K562 (cell line): ENCODE measurements around the gene APOO. TPM values are rescaled to one million over a fixed set of nuclear protein-coding genes. Genes with fewer than 3 reads are reported as not detected.

Source experiments
- ATAC-seq: fragments of 200-7000 bp; cut with Tn5 transposase; 3 replicates; pipeline ENCODE4 v1.9.1; 2020; ENCODE audit warnings: moderate library complexity
- BruUV-seq: library from RNA; stranded (reverse); fragments of 400-500 nt; replicated peaks from 2 replicates; lab custom pipeline; 2021; lab: Mats Ljungman, UMichigan
- CTCF ChIA-PET: fragments of 300-600 bp; formaldehyde crosslinking; extraction: SDS; loops from one replicate; lab custom pipeline; 2021; ENCODE audit warnings: low intra/inter-chr PET ratio; lab: Yijun Ruan, JAX
- POLR2A ChIA-PET: fragments of 300-600, 350-650 bp; sonication (Branson Sonifier 250); formaldehyde crosslinking; extraction: SDS; loops from one replicate; lab custom pipeline; 2021; ENCODE audit warnings: antibody characterized with exemption, inconsistent platforms; lab: Yijun Ruan, JAX
- DNase-seq, 4 experiments: peaks; one replicate each; pipeline versions ENCODE4 v3.0.0 to v3.0.0-alpha.2; 2011 to 2018; ENCODE audit warnings: low spot score in 3 of 4, mixed read lengths in 3 of 4; ENCODE audit errors: extremely low read depth in 1 of 4
- FAIRE-seq: peaks from 2 replicates; lab custom pipeline; 2011; peaks lifted over from hg19 to GRCh38; lab: Jason Lieb, UNC
- H2AFZ ChIP-seq: 2 replicates; pipeline ENCODE4 v1.6.0; 2011; ENCODE audit warnings: low read depth, low read length, control low read depth, inconsistent platforms
- H3K27ac ChIP-seq: fragments of 200-600 bp; 3 replicates; pipeline ENCODE4 v1.8.0; 2011; ENCODE audit warnings: low read depth, mild to moderate bottlenecking, control low read depth, inconsistent platforms, low read length, moderate library complexity, mixed read lengths; ENCODE audit errors: extremely low read depth
- H3K27me3 ChIP-seq, 2 experiments: fragments of 300-600 bp in 1 of 2; 2 replicates in 1 of 2; 3 replicates in 1 of 2; pipeline versions ENCODE4 v1.6.0 to v1.8.0; 2011; ENCODE audit warnings: inconsistent platforms in 2 of 2, low read length in 2 of 2, mild to moderate bottlenecking in 1 of 2, mixed read lengths in 1 of 2, moderate library complexity in 1 of 2; ENCODE audit not compliant: control insufficient read depth in 2 of 2, insufficient read depth in 2 of 2
- H3K36me3 ChIP-seq: fragments of 300-600 bp; 3 replicates; pipeline ENCODE4 v1.8.0; 2011; ENCODE audit warnings: mild to moderate bottlenecking, low read length, inconsistent platforms; ENCODE audit not compliant: control insufficient read depth, insufficient read depth
- H3K4me1 ChIP-seq, 2 experiments: fragments of 200-600 bp in 1 of 2; replicated peaks in 1 of 2; 2 replicates in 1 of 2; 3 replicates in 1 of 2; pipeline versions ENCODE4 v1.5.1 to v1.8.0; 2011; ENCODE audit warnings: inconsistent platforms in 2 of 2, low read length in 2 of 2, mild to moderate bottlenecking in 1 of 2, mixed read lengths in 1 of 2, moderate library complexity in 1 of 2; ENCODE audit not compliant: control insufficient read depth in 2 of 2, insufficient read depth in 2 of 2
- H3K4me2 ChIP-seq: 2 replicates; pipeline ENCODE4 v1.6.1; 2011; ENCODE audit warnings: low read length, control low read depth, inconsistent platforms, mixed read lengths; ENCODE audit not compliant: insufficient read depth
- H3K4me3 ChIP-seq: fragments of 200-600 bp; sonication (generic), shearing (Covaris generic); 2 replicates; pipeline ENCODE4 v1.5.1; 2016; ENCODE audit warnings: control low read depth, inconsistent platforms
- H3K79me2 ChIP-seq: fragments of 200-600 bp; 3 replicates; pipeline ENCODE4 v1.8.0; 2011; ENCODE audit warnings: low read length, inconsistent platforms; ENCODE audit not compliant: control insufficient read depth, insufficient read depth
- H3K9ac ChIP-seq, 2 experiments: 2 replicates each; pipeline versions ENCODE4 v1.6.0 to v1.6.1; 2011; ENCODE audit warnings: low read depth in 2 of 2, low read length in 2 of 2, control low read depth in 1 of 2, inconsistent platforms in 1 of 2, mild to moderate bottlenecking in 1 of 2, mixed read lengths in 1 of 2; ENCODE audit not compliant: insufficient read depth in 1 of 2
- H3K9me1 ChIP-seq: one replicate; pipeline ENCODE4 v1.6.0; 2011; ENCODE audit warnings: inconsistent platforms, mild to moderate bottlenecking, low read length, moderate library complexity; ENCODE audit not compliant: control insufficient read depth, insufficient read depth
- H3K9me3 ChIP-seq: replicated peaks from 2 replicates; pipeline ENCODE4 v1.5.1; 2011; ENCODE audit warnings: low read depth, low read length, inconsistent platforms; ENCODE audit not compliant: control insufficient read depth, insufficient read depth
- H4K20me1 ChIP-seq: replicated peaks from 2 replicates; pipeline ENCODE4 v1.6.1; 2011; ENCODE audit warnings: low read length, inconsistent platforms, mixed read lengths; ENCODE audit not compliant: control insufficient read depth, insufficient read depth
- CBX8 ChIP-seq: fragments of 200-600 bp; sonication (generic); IDR thresholded peaks from 2 replicates; pipeline ENCODE4 v1.6.1; 2012; ENCODE audit warnings: borderline replicate concordance, mixed run types, low read depth, mild to moderate bottlenecking, moderate library complexity, mixed read lengths, low read length, control low read depth, inconsistent platforms; ENCODE audit not compliant: poor library complexity, severe bottlenecking; ENCODE audit errors: extremely low read depth
- HSF4 ChIP-seq: fragments of 250-450 bp; sonication (Bioruptor Pico); IDR thresholded peaks from 2 replicates; pipeline ENCODE4 v2.1.2; 2022; ENCODE audit warnings: mild to moderate bottlenecking, moderate library complexity, borderline replicate concordance
- KLF16 ChIP-seq: IDR thresholded peaks from 2 replicates; pipeline ENCODE4 v1.6.1; 2016; ENCODE audit warnings: antibody characterized with exemption
- MAX ChIP-seq: sonication (generic); formaldehyde crosslinking; IDR thresholded peaks from 2 replicates; pipeline ENCODE4 v1.9.0; 2022; ENCODE audit warnings: mild to moderate bottlenecking, missing genetic modification reagents
- NR2F6 ChIP-seq: fragments of 450-650 bp; formaldehyde crosslinking; IDR thresholded peaks from 2 replicates; pipeline ENCODE4 v1.4.0; 2020; ENCODE audit warnings: mild to moderate bottlenecking
- U2AF2 ChIP-seq: fragments of 200-400 bp; formaldehyde crosslinking; optimal IDR thresholded peaks from 2 replicates; pipeline ENCODE3; 2017; ENCODE audit warnings: low read depth, mild to moderate bottlenecking, low read length
- in situ Hi-C: fragments of 300-500 bp; cut with MboI; formaldehyde crosslinking; loops from 4 replicates; pipeline ENCODE4 v1.15.0; 2018; ENCODE audit warnings: inconsistent platforms, mixed read lengths
- intact Hi-C: fragments of 100-400 bp; cut with micrococcal nuclease; formaldehyde crosslinking; loops from 2 replicates; pipeline ENCODE4 v1.14.2; 2022
- polyA plus RNA-seq, 8 experiments: library from polyadenylated mRNA; depleted of rRNA in 4 of 8; stranded (reverse) in 5 of 8; unstranded in 3 of 8; fragments of >200 nt; fragmentation: Nextera tagmentation in 2 of 8; fragmentation: Illumina TruSeq in 1 of 8; extraction: Ambion mirVana in 2 of 8; extraction: Trizol in 1 of 8; gene quantifications; 2 replicates each; pipeline versions ENCODE4 v1.2.1 to v1.2.3, GENCODE V29; 2011 to 2014; ENCODE audit warnings: inconsistent platforms in 1 of 8, missing spikeins in 1 of 8
- total RNA-seq, 7 experiments: library from RNA; depleted of rRNA in 6 of 7; stranded (reverse); fragments of >200 nt in 6 of 7; fragmentation: Illumina TruSeq in 2 of 7; extraction: Trizol in 2 of 7; gene quantifications; 2 replicates each; pipeline versions ENCODE4 v1.2.1 to v1.2.3, GENCODE V29; 2011 to 2021; ENCODE audit warnings: low replicate concordance in 1 of 7
- TF ChIP-seq, protein P1 (sequence below): fragments of 250-450 bp; sonication (Bioruptor Pico); IDR thresholded peaks from 2 replicates; pipeline ENCODE4 v1.8.0; 2021; ENCODE audit warnings: moderate library complexity, mild to moderate bottlenecking, inconsistent platforms
- TF ChIP-seq, protein P2 (sequence below): sonication (generic); formaldehyde crosslinking; IDR thresholded peaks from 2 replicates; pipeline ENCODE4 v1.8.1; 2022; ENCODE audit warnings: missing genetic modification reagents
- TF ChIP-seq, protein P3 (sequence below): sonication (generic); formaldehyde crosslinking; IDR thresholded peaks from 2 replicates; pipeline ENCODE4 v1.8.0; 2022; ENCODE audit warnings: mild to moderate bottlenecking, missing genetic modification reagents

Gene APOO
- total and polyA plus RNA-seq, 9 of the 15 experiments (the other 6 are each of a cell fraction or from before 2014, with no cell fraction given): 37.3 to 76.4 (median 60.8) TPM

DNA sequence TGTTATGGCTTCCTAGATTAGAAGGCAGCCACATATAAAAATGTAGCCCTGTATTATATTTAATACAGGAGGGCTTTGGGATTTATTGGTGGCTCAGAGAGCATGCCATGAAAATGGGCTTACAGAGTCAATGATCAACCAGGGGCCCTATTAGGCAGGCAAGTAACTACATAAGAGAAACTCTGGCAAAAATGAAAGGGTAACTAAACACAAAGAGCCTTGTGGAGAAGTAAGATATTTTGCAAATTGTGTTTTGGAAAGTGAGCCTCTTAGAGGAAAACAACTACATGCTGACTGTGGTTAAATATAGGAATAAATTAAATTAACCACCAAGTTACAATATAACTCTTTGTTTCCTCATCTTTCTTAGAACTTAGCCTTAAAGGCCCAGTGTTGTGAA is 119.2 kb downstream of the APOO start:
- ChIA-PET POLR2A (interaction anchor here (1.2 kb wide), 1 partner anchor 78 kb away, joined by 3 read pairs; no protein-coding TSS in a partner anchor), CTCF (no interaction called here)
- H3K79me2 ChIP-seq: peaks cover 16% of the 10 kb centered on the region
- no peaks in the 10 kb centered on the region for H4K20me1 ChIP-seq
- TF ChIP-seq HSF4 (CRISPR knock-in tag) (no peak), CBX8 (no peak), MAX (CRISPR knock-in tag) (no peak), KLF16 (no peak), NR2F6 (no peak), U2AF2 (no peak)
- TF ChIP-seq, protein P1, sequence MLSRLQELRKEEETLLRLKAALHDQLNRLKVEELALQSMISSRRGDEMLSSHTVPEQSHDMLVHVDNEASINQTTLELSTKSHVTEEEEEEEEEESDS (CRISPR knock-in tag): no peak
- TF ChIP-seq, protein P2, sequence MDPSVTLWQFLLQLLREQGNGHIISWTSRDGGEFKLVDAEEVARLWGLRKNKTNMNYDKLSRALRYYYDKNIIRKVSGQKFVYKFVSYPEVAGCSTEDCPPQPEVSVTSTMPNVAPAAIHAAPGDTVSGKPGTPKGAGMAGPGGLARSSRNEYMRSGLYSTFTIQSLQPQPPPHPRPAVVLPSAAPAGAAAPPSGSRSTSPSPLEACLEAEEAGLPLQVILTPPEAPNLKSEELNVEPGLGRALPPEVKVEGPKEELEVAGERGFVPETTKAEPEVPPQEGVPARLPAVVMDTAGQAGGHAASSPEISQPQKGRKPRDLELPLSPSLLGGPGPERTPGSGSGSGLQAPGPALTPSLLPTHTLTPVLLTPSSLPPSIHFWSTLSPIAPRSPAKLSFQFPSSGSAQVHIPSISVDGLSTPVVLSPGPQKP (CRISPR knock-in tag): no peak
- TF ChIP-seq, protein P3, sequence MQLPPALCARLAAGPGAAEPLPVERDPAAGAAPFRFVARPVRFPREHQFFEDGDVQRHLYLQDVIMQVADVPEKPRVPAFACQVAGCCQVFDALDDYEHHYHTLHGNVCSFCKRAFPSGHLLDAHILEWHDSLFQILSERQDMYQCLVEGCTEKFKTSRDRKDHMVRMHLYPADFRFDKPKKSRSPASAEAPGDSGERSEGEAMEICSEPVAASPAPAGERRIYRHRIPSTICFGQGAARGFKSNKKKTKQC (CRISPR knock-in tag): no peak
- no peaks in the 10 kb centered on the region for H3K9me1 ChIP-seq
- H3K4me1 ChIP-seq: peaks cover 0 to 4% of the 10 kb centered on the region in 2 experiments; a peak in 2 of 5 replicates
- in situ Hi-C loops: no loop called here
- intact Hi-C loops: no loop called here
- no peak overlapping the region for H3K4me3 ChIP-seq
- no TSS peak for BruUV-seq
- DNase-seq: no peak
- no peak overlapping the region for H3K9ac ChIP-seq
- no peak for FAIRE-seq
- no peak for ATAC-seq
- H3K9me3 ChIP-seq: no peaks in the 10 kb centered on the region
- no peak overlapping the region for H3K4me2 ChIP-seq
- H2AFZ ChIP-seq: no peak overlapping the region
- no peaks in the 10 kb centered on the region for H3K27me3 ChIP-seq
- peaks cover 17% of the 10 kb centered on the region for H3K36me3 ChIP-seq
- H3K27ac ChIP-seq: no peak overlapping the region
